Omental fat pad (tissue), 4 donors: Measurements from ENCODE around the gene PPARA. TPM values are rescaled to one million over a fixed set of nuclear protein-coding genes. Genes with fewer than 3 reads are reported as not detected.

Experiments
- ATAC-seq: fragments of 150-250 bp; one replicate; pipeline ENCODE4 v1.9.1; 2016; ENCODE audit warnings: mild to moderate bottlenecking, moderate library complexity; ENCODE audit not compliant: low FRiP score
- DNase-seq: peaks from one replicate; pipeline ENCODE4 v3.0.0-alpha.2; 2019; ENCODE audit warnings: low spot score
- total RNA-seq, 4 donors: library from RNA; depleted of rRNA; stranded (reverse); fragments of >200 nt; gene quantifications; one replicate each; pipeline ENCODE4 v1.1.0, GENCODE V29; 2016
- TF ChIP-seq, protein P1 (sequence below), 3 donors: fragments of 450-650 bp; IDR thresholded peaks; one replicate each; pipeline ENCODE4 v1.5.1; 2016 to 2017; ENCODE audit warnings: antibody characterized with exemption in 3 of 3, mild to moderate bottlenecking in 3 of 3, moderate library complexity in 2 of 3

Gene PPARA
- total RNA-seq, 4 donors from 2014 or later: 20.7 to 35.5 (median 30.4) TPM

GRCh38 chr22:46290843-46291785 is 140.8 kb downstream of the PPARA start:
- DNase-seq: no peak
- no peak for ATAC-seq
- TF ChIP-seq, protein P1, sequence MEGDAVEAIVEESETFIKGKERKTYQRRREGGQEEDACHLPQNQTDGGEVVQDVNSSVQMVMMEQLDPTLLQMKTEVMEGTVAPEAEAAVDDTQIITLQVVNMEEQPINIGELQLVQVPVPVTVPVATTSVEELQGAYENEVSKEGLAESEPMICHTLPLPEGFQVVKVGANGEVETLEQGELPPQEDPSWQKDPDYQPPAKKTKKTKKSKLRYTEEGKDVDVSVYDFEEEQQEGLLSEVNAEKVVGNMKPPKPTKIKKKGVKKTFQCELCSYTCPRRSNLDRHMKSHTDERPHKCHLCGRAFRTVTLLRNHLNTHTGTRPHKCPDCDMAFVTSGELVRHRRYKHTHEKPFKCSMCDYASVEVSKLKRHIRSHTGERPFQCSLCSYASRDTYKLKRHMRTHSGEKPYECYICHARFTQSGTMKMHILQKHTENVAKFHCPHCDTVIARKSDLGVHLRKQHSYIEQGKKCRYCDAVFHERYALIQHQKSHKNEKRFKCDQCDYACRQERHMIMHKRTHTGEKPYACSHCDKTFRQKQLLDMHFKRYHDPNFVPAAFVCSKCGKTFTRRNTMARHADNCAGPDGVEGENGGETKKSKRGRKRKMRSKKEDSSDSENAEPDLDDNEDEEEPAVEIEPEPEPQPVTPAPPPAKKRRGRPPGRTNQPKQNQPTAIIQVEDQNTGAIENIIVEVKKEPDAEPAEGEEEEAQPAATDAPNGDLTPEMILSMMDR (IDR thresholded peaks at IDR 0.05): no peak

DNA sequence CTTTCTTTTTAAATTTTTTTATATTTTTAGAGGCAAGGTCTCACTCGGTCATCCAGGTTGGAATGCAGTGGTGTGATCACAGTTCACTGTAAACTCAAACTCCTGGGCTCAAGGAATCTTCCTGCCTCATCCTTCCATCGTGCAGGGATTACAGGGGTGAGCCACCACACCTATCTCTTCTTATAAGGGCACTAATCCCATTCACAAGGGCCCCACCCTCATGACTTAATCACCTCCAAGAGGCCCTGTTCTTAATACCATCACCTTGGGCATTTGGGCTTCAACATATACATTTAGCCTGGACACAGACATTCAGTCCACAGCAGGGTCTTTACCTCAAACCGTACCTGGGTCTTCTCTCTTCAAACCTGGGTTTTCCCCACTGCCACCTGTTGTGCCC is 141.8 kb downstream of the PPARA start:
- ATAC-seq (no peak), DNase-seq (no peak)
- TF ChIP-seq, protein P1 (IDR thresholded peaks at IDR 0.05): no peak

DNA sequence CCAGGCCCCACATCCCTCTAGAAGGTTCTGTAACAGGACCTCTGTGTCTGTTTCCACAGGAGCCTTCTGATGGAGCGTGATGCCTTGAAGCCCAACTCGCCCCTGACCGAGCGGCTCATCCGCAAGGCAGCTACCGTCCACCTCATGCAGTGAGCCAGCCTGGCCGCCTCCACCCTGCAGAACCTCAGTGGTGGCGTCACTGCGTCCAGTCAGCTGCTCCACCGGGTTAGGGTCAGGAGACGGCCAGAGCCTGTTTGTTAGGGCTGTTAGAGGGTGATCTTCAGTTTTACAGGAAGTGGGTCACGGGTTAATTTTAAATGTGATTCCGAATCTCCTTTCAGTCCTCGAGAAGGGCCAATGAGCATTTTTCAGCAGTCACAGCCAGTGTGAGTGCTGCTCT is 142.4 kb downstream of the PPARA start:
- DNase-seq: no peak
- ATAC-seq: no peak
- TF ChIP-seq, protein P1 (IDR thresholded peaks at IDR 0.05): no peak

Other genes starting within 250 kb of the PPARA start
- gene WNT7B, start 173.4 kb upstream of the PPARA start, total RNA-seq: under 1 TPM in 2 of 4 donors, not detected in 2; 0.28 to 0.48 TPM
- gene CDPF1, start 99.8 kb downstream of the PPARA start, total RNA-seq: 10 to 100 TPM in 2 of 4 donors, 1 to 10 TPM in 2; 5.7 to 18.8 (median 8.5) TPM
- gene PKDREJ, start 112.8 kb downstream of the PPARA start, total RNA-seq: under 1 TPM in 1 of 4 donors, not detected in 3; 0.09 TPM
- 100 to 1,000 TPM in 2 of 4 donors, 10 to 100 TPM in 2; 49.8 to 116 (median 76.8) TPM for gene TTC38, start 117.5 kb downstream of the PPARA start, total RNA-seq
- gene GTSE1, start 146.3 kb downstream of the PPARA start, total RNA-seq: 1 to 10 TPM in 3 of 4 donors, not detected in 1; 1.1 to 2.5 (median 1.3) TPM
- gene TRMU, start 185.2 kb downstream of the PPARA start, total RNA-seq: 10 to 100 TPM; 19.3 to 62.8 (median 32.8) TPM